Liver (tissue), 9 donors: Measurements from ENCODE around the gene TRAF7. TPM values are rescaled to one million over a fixed set of nuclear protein-coding genes. Genes with fewer than 3 reads are reported as not detected.
A peak's percentile ranks its signal among the peaks of the same experiment; 100 is the strongest.

ENCODE experiments used
- DNase-seq: peaks from one replicate; pipeline ENCODE4 v3.0.0-alpha.2; 2017; ENCODE audit warnings: low spot score
- H3K27ac ChIP-seq, 2 donors: one replicate each; pipeline ENCODE4 v1.7.0; 2013; ENCODE audit warnings: inconsistent platforms in 2 of 2, low read length in 2 of 2, control low read depth in 1 of 2, low read depth in 1 of 2, mild to moderate bottlenecking in 1 of 2
- H3K27me3 ChIP-seq, 4 donors: one replicate each; pipeline versions ENCODE4 v1.6.1 to v1.7.0; 2013; ENCODE audit warnings: low read length in 3 of 4, inconsistent platforms in 1 of 4, mild to moderate bottlenecking in 1 of 4, moderate library complexity in 1 of 4; ENCODE audit not compliant: control insufficient read depth in 4 of 4, insufficient read depth in 4 of 4
- H3K36me3 ChIP-seq, 4 donors: one replicate each; pipeline versions ENCODE4 v1.6.1 to v1.7.0; 2013; ENCODE audit warnings: low read length in 3 of 4, mild to moderate bottlenecking in 3 of 4, low read depth in 1 of 4, moderate library complexity in 1 of 4; ENCODE audit not compliant: control insufficient read depth in 4 of 4, insufficient read depth in 3 of 4
- H3K4me1 ChIP-seq, 4 donors: one replicate each; pipeline versions ENCODE4 v1.6.1 to v1.7.0; 2013; ENCODE audit warnings: low read length in 3 of 4, mild to moderate bottlenecking in 3 of 4, moderate library complexity in 1 of 4; ENCODE audit not compliant: control insufficient read depth in 4 of 4, insufficient read depth in 4 of 4
- H3K4me3 ChIP-seq, 3 donors: one replicate each; pipeline versions ENCODE4 v1.6.1 to v1.7.0; 2013; ENCODE audit warnings: low read length in 3 of 3, control low read depth in 1 of 3, low read depth in 1 of 3, mild to moderate bottlenecking in 1 of 3
- H3K9ac ChIP-seq, 2 donors: one replicate each; pipeline ENCODE4 v1.7.0; 2013; ENCODE audit warnings: low read length in 2 of 2, mild to moderate bottlenecking in 2 of 2, moderate library complexity in 2 of 2, control low read depth in 1 of 2, low read depth in 1 of 2
- H3K9me3 ChIP-seq, 4 donors: one replicate each; pipeline versions ENCODE4 v1.6.1 to v1.7.0; 2013; ENCODE audit warnings: low read length in 3 of 4; ENCODE audit not compliant: control insufficient read depth in 4 of 4
- EGR1 ChIP-seq, 2 donors: IDR thresholded peaks; 2 replicates each; pipeline ENCODE4 v1.6.1; 2016 to 2018; ENCODE audit warnings: antibody characterized with exemption in 2 of 2, low read depth in 2 of 2
- FOXA1 ChIP-seq: IDR thresholded peaks from 2 replicates; pipeline ENCODE4 v1.6.1; 2016; ENCODE audit warnings: antibody characterized with exemption
- FOXA2 ChIP-seq: IDR thresholded peaks from 2 replicates; pipeline ENCODE4 v1.6.1; 2016; ENCODE audit warnings: antibody characterized with exemption
- GABPA ChIP-seq, 2 donors: IDR thresholded peaks in 1 of 2; conservative IDR thresholded peaks in 1 of 2; 2 replicates each; pipeline ENCODE4 v1.6.1; 2016; ENCODE audit warnings: antibody characterized with exemption in 2 of 2, mild to moderate bottlenecking in 1 of 2, moderate library complexity in 1 of 2
- HNF4A ChIP-seq, 2 donors: conservative IDR thresholded peaks; 2 replicates each; pipeline ENCODE4 v1.6.1; 2016; ENCODE audit warnings: antibody characterized with exemption in 2 of 2, mild to moderate bottlenecking in 2 of 2
- HNF4G ChIP-seq: IDR thresholded peaks from 2 replicates; pipeline ENCODE4 v1.6.1; 2016; ENCODE audit warnings: antibody characterized with exemption
- JUND ChIP-seq, 2 donors: IDR thresholded peaks; 2 replicates each; pipeline ENCODE4 v1.6.1; 2016; ENCODE audit warnings: antibody characterized with exemption in 2 of 2
- MAX ChIP-seq: IDR thresholded peaks from 2 replicates; pipeline ENCODE4 v1.6.1; 2016; ENCODE audit warnings: antibody characterized with exemption
- NR2F2 ChIP-seq: IDR thresholded peaks from 2 replicates; pipeline ENCODE4 v1.6.1; 2016; ENCODE audit warnings: antibody characterized with exemption
- RAD21 ChIP-seq, 2 donors: IDR thresholded peaks; 2 replicates each; pipeline ENCODE4 v1.6.1; 2016; ENCODE audit warnings: antibody characterized with exemption in 2 of 2, mild to moderate bottlenecking in 2 of 2
- RXRA ChIP-seq, 2 donors: IDR thresholded peaks; 2 replicates each; pipeline ENCODE4 v1.6.1; 2017 to 2018; ENCODE audit warnings: antibody characterized with exemption in 2 of 2, mild to moderate bottlenecking in 1 of 2
- SP1 ChIP-seq: IDR thresholded peaks from 2 replicates; pipeline ENCODE4 v1.6.1; 2018; ENCODE audit warnings: antibody characterized with exemption, mild to moderate bottlenecking
- TAF1 ChIP-seq: conservative IDR thresholded peaks from 2 replicates; pipeline ENCODE4 v1.6.1; 2016; ENCODE audit warnings: antibody characterized with exemption, mild to moderate bottlenecking
- YY1 ChIP-seq: IDR thresholded peaks from 2 replicates; pipeline ENCODE4 v1.6.1; 2016; ENCODE audit warnings: antibody characterized with exemption, mild to moderate bottlenecking
- ZBTB33 ChIP-seq: IDR thresholded peaks from 2 replicates; pipeline ENCODE4 v1.6.1; 2016; ENCODE audit warnings: antibody characterized with exemption
- WGBS: extraction: QIAGEN DNeasy Blood & Tissue Kit; methylation state at CpG from one replicate; pipeline ENCODE4 v1.1.7; 2013; 5-methylcytosine and 5-hydroxymethylcytosine counted together
- polyA plus RNA-seq, 2 donors: library from polyadenylated mRNA; stranded (reverse) in 1 of 2; unstranded in 1 of 2; fragments of 200-250 nt in 1 of 2; fragments of >200 nt in 1 of 2; fragmentation: Nextera tagmentation in 1 of 2; extraction: Ambion mirVana in 1 of 2; gene quantifications; one replicate each; pipeline versions ENCODE4 v1.2.1 to v1.2.3, GENCODE V29; 2013 to 2015
- total RNA-seq, 2 donors: library from RNA; depleted of rRNA; stranded (reverse); fragments of >200 nt; gene quantifications; one replicate each; pipeline ENCODE4 v1.2.3, GENCODE V29; 2014
- TF ChIP-seq, protein P1 (sequence below): IDR thresholded peaks from 2 replicates; pipeline ENCODE4 v1.6.1; 2016; ENCODE audit warnings: antibody characterized with exemption
- TF ChIP-seq, protein P2 (sequence below): fragments of 150-350 bp; IDR thresholded peaks from 2 replicates; pipeline ENCODE4 v1.5.1; 2017; ENCODE audit warnings: improper control_type of control experiment, low read depth, low read length; ENCODE audit not compliant: missing input control
- TF ChIP-seq, protein P3 (sequence below): IDR thresholded peaks from 2 replicates; pipeline ENCODE4 v1.6.1; 2016; ENCODE audit warnings: antibody characterized with exemption, mild to moderate bottlenecking
- donor health status: healthy.
- donor health status: healthy.
- donor health status: healthy.
- donor health status: healthy.
- donor health status: healthy.

TRAF7 gene
- total and polyA plus RNA-seq, 4 donors: 14.7 to 36.6 (median 34.0) TPM

DNA sequence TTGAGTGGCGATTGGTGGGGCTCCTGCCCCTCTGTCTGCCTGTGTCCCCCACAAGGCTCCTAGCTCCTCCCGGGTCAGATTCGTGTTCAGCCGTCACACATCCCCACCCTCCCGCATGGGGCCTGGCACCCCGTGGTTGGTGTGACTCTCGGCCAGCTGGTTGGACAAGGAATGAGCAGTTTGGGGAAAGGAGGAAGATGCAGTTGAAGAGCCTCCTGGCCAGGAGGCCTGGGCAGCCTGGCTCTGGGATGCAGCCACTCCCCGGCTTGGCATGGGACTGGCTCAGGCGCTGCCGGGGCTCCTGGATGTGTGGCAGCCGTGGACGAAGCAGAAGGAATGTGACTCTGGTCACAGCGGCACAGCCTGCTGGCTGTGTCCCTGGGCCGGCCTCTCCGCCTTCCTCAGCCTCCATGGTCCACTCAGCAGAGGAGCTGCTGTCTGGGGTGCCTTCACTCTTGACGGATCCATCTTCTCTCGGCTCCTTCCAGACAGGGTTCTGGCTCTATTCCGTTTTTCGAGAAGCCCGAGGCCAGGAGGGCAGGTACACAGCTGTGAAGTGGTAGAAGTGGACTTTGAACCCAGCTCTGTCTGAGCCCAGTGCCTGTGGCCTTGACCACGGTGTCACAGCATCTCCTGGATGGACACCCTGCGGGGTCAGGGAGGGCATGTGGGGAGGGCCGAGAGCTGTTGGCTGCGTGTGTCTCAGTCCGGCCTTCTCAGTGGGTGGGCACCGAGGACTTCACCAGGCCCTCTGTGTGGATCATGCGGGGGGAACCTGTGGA is 2.1 kb downstream of the TRAF7 start:
- Histone ChIP-seq H3K36me3 (no peaks in the 10 kb centered on the region), H3K4me3 (peak overlapping the region; percentile 41 to 89 (median 78)), H3K27ac (peak overlapping the region; percentile 59 to 82), H3K9ac (peak overlapping the region in 1 of 2 donors; percentile 30), H3K27me3 (no peaks in the 10 kb centered on the region), H3K4me1 (peaks cover 34 to 87% (median 64%) of the 10 kb centered on the region in 4 donors), H3K9me3 (no peaks in the 10 kb centered on the region)
- WGBS: 29% methylated on average over 27 of the region's 27 CpGs
- peak; percentile 54 for DNase-seq
- peak; percentile 99 for TF ChIP-seq HNF4A (conservative IDR thresholded peaks at IDR 0.05)
- peak; percentile 58 to 80 for TF ChIP-seq JUND (IDR thresholded peaks at IDR 0.05)
- TF ChIP-seq, protein P1, sequence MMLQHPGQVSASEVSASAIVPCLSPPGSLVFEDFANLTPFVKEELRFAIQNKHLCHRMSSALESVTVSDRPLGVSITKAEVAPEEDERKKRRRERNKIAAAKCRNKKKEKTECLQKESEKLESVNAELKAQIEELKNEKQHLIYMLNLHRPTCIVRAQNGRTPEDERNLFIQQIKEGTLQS: no peak
- TF ChIP-seq SP1: peak; percentile 97
- TF ChIP-seq RXRA (IDR thresholded peaks at IDR 0.05): peak; percentile 98 to 99
- TF ChIP-seq FOXA1: peak; percentile 43
- TF ChIP-seq GABPA (IDR thresholded peaks at IDR 0.05 in 1 of 2, conservative IDR thresholded peaks at IDR 0.05 in 1 of 2): peak in 1 of 2 donors; percentile 72
- TF ChIP-seq EGR1 (IDR thresholded peaks at IDR 0.05; ENCODE audit: low read depth in 2 of 2): peak in 1 of 2 donors; percentile 55
- TF ChIP-seq FOXA2: peak; percentile 63
- no peak for TF ChIP-seq ZBTB33
- peak; percentile 82 for TF ChIP-seq YY1
- TF ChIP-seq, protein P2, sequence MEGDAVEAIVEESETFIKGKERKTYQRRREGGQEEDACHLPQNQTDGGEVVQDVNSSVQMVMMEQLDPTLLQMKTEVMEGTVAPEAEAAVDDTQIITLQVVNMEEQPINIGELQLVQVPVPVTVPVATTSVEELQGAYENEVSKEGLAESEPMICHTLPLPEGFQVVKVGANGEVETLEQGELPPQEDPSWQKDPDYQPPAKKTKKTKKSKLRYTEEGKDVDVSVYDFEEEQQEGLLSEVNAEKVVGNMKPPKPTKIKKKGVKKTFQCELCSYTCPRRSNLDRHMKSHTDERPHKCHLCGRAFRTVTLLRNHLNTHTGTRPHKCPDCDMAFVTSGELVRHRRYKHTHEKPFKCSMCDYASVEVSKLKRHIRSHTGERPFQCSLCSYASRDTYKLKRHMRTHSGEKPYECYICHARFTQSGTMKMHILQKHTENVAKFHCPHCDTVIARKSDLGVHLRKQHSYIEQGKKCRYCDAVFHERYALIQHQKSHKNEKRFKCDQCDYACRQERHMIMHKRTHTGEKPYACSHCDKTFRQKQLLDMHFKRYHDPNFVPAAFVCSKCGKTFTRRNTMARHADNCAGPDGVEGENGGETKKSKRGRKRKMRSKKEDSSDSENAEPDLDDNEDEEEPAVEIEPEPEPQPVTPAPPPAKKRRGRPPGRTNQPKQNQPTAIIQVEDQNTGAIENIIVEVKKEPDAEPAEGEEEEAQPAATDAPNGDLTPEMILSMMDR: no peak
- peak; percentile 95 for TF ChIP-seq HNF4G
- no peak for TF ChIP-seq TAF1
- TF ChIP-seq, protein P3, sequence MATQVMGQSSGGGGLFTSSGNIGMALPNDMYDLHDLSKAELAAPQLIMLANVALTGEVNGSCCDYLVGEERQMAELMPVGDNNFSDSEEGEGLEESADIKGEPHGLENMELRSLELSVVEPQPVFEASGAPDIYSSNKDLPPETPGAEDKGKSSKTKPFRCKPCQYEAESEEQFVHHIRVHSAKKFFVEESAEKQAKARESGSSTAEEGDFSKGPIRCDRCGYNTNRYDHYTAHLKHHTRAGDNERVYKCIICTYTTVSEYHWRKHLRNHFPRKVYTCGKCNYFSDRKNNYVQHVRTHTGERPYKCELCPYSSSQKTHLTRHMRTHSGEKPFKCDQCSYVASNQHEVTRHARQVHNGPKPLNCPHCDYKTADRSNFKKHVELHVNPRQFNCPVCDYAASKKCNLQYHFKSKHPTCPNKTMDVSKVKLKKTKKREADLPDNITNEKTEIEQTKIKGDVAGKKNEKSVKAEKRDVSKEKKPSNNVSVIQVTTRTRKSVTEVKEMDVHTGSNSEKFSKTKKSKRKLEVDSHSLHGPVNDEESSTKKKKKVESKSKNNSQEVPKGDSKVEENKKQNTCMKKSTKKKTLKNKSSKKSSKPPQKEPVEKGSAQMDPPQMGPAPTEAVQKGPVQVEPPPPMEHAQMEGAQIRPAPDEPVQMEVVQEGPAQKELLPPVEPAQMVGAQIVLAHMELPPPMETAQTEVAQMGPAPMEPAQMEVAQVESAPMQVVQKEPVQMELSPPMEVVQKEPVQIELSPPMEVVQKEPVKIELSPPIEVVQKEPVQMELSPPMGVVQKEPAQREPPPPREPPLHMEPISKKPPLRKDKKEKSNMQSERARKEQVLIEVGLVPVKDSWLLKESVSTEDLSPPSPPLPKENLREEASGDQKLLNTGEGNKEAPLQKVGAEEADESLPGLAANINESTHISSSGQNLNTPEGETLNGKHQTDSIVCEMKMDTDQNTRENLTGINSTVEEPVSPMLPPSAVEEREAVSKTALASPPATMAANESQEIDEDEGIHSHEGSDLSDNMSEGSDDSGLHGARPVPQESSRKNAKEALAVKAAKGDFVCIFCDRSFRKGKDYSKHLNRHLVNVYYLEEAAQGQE: peak; percentile 74
- no peak for TF ChIP-seq RAD21 (IDR thresholded peaks at IDR 0.05)
- TF ChIP-seq NR2F2: peak; percentile 88
- TF ChIP-seq MAX: peak; percentile 90
